Measurements from ENCODE around the gene HBA1. TPM values are rescaled to one million over a fixed set of nuclear protein-coding genes. Genes with fewer than 3 reads are reported as not detected.
"Not testable (repeated sequence)": the region's sequence is repeated elsewhere in the genome, so short reads cannot be mapped to it uniquely, and the experiment has no call there.

HBA1 gene
- total RNA-seq, 2 experiments from 2014 or later: not detected

DNA sequence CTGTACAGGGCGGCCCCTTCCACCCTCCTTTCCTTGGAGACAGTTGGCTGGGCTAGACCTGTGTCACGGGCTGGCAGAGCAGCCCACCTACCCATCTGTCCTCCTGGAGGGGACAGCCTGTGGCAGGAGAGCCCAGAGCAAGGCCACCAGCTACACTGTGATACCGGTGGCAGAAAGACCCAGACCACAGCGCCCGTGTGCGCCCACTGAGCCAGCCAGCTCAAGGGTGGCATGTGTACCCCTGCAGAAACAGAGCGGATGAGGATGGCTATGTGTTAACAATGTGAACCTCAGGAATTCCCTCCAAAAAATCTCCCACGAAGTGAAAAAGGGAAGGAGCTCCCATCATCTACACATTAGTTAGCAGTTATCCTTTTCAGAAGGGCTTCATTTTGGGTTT, 10.8 kb downstream of the HBA1 start:
- ChIA-PET CTCF (interaction anchor here (1.0 kb wide), 1 partner anchor 9 kb away, joined by 3 read pairs; no protein-coding TSS in a partner anchor), POLR2A (no interaction called here)

DNA sequence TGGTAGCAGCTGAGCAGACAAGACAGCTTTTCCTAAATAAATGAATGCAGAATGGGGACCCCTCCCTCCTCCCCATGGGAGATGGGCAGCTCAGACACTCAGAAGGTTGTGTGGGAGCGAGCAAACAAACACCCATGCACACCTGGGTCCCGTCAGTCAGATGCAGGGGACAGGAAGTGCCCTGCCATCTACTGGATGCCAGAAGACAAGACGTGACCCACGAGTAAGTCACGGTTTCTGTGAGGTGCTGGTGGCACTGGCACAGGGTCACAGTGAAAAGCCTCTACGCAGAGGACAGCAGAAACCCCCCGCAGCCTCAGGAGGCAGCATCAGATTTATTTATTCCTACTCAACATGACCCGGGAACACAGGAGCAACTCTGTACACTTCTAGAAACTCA, 12.2 kb downstream of the HBA1 start:
- ChIA-PET POLR2A (no interaction called here), CTCF (interaction anchor here (1.1 kb wide), 1 partner anchor 22 kb away, joined by 3 read pairs; no protein-coding TSS in a partner anchor)

DNA sequence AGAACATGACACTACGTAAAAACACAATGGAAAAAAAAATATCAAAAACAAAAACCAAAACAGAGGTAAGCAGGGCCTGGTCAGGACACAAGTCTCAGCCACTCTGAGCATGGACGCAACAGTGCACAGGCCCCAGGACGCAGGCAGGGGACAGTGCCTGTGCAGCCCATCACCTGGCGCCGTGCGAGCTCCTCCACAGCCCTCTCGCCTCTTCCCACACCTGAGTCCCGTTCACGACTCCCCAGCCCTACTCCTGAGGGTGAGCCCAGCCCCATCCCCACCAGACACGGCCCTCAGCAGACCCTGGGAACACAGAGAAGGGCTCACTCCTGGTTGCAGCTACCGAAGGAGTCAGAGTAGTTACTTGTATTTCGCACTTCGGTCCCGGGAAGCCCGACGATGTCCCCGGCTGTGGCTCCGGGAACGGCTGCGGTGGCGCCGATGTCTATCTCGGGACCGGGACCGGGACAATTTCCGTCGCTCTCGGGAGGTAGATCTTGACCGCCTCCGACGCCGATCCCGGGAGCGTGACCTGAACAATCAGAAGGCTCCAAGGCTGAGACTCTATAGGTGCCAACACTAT, 13.2 kb downstream of the HBA1 start:
- POLR2A ChIA-PET: no interaction called here
- CTCF ChIA-PET: no interaction called here

DNA sequence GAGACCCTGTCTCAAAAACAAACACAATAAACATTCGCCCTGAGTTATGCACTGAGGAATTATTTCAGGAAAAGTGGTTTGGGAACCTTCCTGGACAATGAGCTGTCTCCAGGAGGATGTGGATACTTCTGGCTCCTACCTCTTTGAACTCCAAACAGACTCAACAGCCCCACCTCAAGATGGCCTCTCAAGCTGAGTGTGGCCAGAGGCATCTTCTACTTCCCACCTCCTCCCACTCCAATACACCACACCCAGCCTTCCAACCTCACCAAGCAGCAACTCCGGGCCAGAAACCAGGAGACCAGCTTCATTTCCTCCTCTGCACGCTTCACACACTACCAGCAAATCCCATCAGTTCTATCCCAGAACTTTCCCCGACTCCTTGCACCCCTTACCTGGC, 15.4 kb downstream of the HBA1 start:
- CTCF ChIA-PET: interaction anchor here (1.5 to 2.0 kb wide), 3 partner anchors 10 to 95 kb away, joined by 5 to 8 read pairs (median 7); no protein-coding TSS in a partner anchor
- POLR2A ChIA-PET: no interaction called here

DNA sequence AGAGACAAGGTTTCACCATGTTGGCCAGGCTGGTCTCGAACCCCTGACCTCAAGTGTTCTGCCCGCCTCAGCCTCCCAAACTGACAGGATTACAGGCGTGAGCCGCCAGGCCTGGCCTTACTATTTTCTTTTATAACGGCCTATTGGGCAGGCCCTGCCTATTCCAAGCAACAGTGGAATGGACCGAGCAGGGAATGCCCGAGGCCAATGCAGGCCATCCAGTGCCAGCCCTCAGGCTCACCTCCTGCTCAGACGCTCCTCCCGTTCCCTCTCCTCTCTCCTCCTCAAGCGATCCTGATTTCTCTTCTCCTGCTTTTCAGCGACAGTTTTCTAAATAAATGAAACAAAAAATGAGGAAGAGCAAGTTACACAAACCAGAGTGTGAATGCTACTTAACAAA, 16.2 kb downstream of the HBA1 start:
- CTCF ChIA-PET: interaction anchor here (1.6 to 2.0 kb wide), 2 partner anchors 11 to 86 kb away, joined by 7 to 8 read pairs; no protein-coding TSS in a partner anchor
- POLR2A ChIA-PET: no interaction called here

DNA sequence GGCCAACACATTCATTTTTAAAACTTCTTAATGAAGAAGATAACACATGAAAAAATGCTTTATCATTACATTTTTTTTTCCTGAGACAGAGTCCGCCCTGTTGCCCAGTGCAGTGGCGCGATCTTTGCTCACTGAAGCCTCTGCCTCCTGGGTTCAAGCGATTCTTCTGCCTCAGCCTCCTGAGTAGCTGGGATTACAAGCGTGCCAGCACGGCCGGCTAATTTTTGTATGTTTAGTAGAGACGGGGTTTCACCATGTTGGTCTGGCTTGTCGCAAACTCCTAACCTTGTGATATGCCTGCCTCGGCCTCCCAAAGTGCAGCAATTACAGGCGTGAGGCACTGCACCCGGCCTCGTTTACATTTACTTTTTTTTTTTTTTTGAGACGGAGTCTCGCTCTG, 17.0 kb downstream of the HBA1 start:
- ChIA-PET POLR2A (no interaction called here), CTCF (interaction anchor here (0.5 to 2.0 kb wide), 2 partner anchors 12 to 66 kb away, joined by 4 to 8 read pairs; no protein-coding TSS in a partner anchor)

DNA sequence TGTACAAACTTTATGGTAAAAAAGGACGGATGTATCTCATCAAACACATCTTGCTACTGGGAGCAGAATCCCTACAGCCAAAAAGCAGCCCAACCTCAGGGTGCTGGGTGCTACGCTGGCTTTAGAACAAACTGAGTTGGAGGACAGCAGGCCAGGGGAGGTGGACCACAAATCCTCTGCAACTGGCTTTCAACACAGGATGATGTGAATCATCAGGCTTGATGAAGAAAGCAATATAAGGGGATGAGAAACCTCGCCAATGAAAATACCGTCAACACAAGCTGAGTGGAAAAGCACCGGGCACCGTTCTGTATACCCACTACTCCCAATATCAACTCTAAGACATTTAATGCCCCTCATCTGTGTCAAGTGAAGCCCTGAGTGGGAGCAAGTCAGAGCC, 18.0 kb downstream of the HBA1 start:
- ChIA-PET CTCF (interaction anchor here (1.3 to 1.8 kb wide), 2 partner anchors 13 to 88 kb away, joined by 3 to 8 read pairs; no protein-coding TSS in a partner anchor), POLR2A (interaction anchor here (0.6 kb wide), 1 partner anchor 28 kb away, joined by 4 read pairs; no protein-coding TSS in a partner anchor)

DNA sequence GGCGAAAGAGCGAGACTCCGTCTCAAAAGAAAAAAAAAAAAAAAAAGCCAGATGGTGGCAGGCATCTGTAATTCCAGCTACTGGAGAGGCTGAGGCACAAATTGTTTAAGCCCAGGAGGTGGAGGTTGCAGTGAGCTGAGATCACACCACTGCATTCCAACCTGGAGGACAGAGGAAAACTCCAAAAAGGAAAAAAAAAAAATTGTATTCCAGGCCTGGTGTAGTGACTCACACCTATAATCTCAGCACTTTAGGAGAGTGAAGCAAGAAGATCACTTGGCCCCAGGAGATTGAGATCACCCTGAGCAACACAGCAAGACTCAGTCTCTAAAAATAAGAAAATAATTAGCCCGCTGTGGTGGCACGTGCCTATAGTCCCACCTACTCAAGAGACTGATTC, 23.9 kb downstream of the HBA1 start:
- POLR2A ChIA-PET: no interaction called here
- CTCF ChIA-PET: interaction anchor here (0.6 to 0.7 kb wide), 2 partner anchors 41 to 398 kb away, joined by 3 read pairs; no protein-coding TSS in a partner anchor

DNA sequence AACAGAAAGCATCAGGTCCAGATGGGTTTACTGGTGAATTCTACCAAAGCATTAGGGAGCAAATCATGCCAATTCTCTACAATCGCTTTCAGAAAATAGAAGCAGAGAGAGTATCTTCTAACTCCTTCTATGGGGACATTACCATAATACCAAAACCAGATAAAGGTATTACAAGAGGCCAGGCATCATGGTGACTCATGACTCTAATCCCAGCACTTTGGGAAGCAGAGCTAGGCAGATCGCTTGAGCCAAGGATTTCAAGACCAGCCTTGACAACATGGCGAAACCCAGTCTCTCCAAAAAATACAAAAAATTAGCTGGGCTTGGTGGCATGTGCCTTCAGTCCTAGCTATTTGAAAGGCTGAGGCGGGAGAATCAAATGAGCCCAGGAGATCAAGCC, 26.8 kb downstream of the HBA1 start:
- ChIA-PET CTCF (no interaction called here), POLR2A (interaction anchor here (0.5 kb wide), 1 partner anchor 385 kb away, joined by 6 read pairs; no protein-coding TSS in a partner anchor)

DNA sequence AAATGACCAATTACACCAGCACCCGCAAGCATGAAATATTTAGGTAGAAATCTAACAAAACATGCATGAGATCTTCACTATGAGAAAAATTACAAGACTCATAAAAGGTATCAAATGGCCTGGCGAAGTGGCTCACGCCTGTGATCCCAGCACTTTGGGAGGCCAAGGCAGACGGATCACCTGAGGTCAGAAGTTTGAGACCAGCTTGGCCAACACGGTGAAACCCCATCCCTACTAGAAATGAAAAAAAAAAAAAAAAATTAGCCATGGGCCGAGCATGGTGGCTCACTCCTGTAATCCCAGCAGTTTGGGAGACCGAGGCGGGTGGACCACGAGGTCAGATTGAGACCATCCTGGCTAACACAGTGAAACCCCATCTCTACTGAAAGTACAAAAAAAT, 27.6 kb downstream of the HBA1 start:
- ChIA-PET CTCF (interaction anchor here (0.6 kb wide), 1 partner anchor 20 kb away, joined by 6 read pairs; no protein-coding TSS in a partner anchor), POLR2A (interaction anchor here (0.5 kb wide), 1 partner anchor 384 kb away, joined by 6 read pairs; no protein-coding TSS in a partner anchor)

DNA sequence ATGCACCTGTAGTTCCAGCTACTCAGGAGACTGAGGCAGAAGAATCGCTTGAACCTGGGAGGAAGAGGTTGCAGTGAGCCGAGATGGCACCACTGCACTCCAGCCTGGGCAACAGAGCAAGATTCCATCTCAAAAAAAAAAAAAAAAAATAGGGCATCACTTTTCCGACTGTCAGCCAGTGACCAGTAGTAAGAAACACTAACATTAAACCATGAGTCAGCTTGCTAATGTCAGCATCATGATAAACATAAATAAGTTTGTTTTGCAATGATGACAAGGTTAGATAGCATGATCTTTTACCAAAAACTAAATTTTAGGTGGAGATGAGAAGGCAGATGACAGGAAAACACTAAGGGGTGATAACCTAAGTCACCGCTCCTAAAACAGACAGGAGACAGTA, 32.9 kb downstream of the HBA1 start:
- POLR2A ChIA-PET, CTCF ChIA-PET: not testable (repeated sequence)

DNA sequence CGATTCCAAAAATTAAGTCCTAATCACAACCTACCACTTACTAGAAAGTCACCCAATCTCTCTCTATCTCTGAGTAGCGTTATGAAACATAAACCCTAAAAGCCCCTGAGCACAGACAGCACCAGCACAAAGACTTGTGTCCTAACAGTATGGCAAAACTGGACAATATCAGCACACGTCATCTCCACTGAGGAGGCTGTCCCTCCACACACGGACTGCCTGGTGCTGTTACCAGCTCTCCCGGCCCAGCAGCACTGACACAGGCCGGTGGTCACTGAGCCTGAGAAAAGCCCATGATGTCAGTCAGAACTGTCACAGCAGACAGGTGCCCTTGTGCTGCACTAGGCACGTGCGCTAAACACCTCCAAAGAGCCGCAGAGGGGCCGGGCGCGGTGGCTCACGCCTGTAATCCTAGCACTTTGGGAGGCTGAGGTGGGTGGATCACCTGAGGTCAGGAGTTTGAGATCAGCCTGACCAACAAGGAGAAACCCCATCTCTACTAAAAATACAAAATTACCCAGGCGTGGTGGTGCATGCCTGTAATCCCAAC, 35.2 kb downstream of the HBA1 start:
- CTCF ChIA-PET, POLR2A ChIA-PET: not testable (repeated sequence)

DNA sequence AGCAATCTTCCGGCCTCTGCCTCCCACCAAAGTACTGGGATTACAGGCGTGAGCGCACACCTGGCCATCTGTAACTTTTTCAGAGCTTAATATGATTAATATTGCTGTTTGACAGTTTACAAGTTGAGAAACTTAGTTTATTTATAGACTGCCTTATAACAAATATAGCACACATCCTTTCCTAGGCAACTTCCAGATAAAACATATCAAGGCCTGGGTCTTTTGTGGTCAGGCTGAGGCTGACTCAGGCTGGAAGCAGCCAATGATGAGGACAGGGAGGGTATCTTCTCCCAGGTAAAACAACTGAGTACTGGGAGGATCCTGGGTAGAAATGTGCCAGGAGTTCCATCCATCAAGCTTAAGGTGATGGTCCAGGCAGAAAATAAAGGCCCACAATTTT, 36.5 kb downstream of the HBA1 start:
- ChIA-PET CTCF (interaction anchor here (0.5 kb wide), 1 partner anchor 15 kb away, joined by 3 read pairs; no protein-coding TSS in a partner anchor), POLR2A (no interaction called here)

DNA sequence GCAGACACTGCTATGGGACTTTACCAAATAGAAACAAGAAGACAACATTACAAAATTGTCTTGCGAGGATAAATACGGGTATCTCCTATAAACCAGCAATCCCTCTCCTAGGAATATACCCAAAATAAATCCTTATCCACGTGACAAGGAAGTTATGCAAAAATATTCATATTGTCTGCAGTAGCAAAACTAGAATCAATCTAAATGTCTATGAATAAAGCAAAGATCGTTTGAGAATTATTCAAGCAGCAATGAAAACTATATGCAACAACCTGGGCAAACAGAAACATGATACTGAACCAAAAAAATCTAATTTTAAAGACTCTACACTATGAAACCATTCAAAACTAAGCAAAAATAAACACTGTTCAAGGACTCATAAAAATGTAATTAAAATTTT, 43.5 kb downstream of the HBA1 start:
- CTCF ChIA-PET: interaction anchor here (1.0 kb wide), 1 partner anchor 40 kb away, joined by 3 read pairs; the partner anchor contains the start of gene HBQ1
- POLR2A ChIA-PET: no interaction called here

Other genes with a start within 250 kb of the HBA1 start
- 10 to 100 TPM; 63.0 to 63.6 TPM for gene POLR3K, start 123.1 kb upstream of the HBA1 start, total RNA-seq
- 100 to 1,000 TPM; 107 to 112 TPM for gene SNRNP25, start 122.9 kb upstream of the HBA1 start, total RNA-seq
- under 1 TPM in 1 of 2 experiments, not detected in 1; 0.32 TPM for gene RHBDF1, start 104.0 kb upstream of the HBA1 start, total RNA-seq
- 10 to 100 TPM; 53.6 to 56.8 TPM for gene MPG, start 98.5 kb upstream of the HBA1 start, total RNA-seq
- gene NPRL3, start 38.0 kb upstream of the HBA1 start, total RNA-seq: 10 to 100 TPM; 49.4 to 49.6 TPM
- not detected for gene HBZ, start 24.0 kb upstream of the HBA1 start, total RNA-seq
- not detected for gene HBM, start 10.7 kb upstream of the HBA1 start, total RNA-seq
- gene HBA2, start 3.8 kb upstream of the HBA1 start, total RNA-seq: not detected
- gene HBQ1, start 3.8 kb downstream of the HBA1 start, total RNA-seq: 1 to 10 TPM in 1 of 2 experiments, not detected in 1; 1.3 TPM
- gene LUC7L, start 52.8 kb downstream of the HBA1 start, total RNA-seq: 10 to 100 TPM; 63.8 to 70.0 TPM
- gene FAM234A, start 58.1 kb downstream of the HBA1 start, total RNA-seq: 10 to 100 TPM; 20.6 to 21.8 TPM
- under 1 TPM in 1 of 2 experiments, not detected in 1; 0.08 TPM for gene RGS11, start 99.3 kb downstream of the HBA1 start, total RNA-seq
- not detected for gene ARHGDIG, start 103.9 kb downstream of the HBA1 start, total RNA-seq
- gene PDIA2, start 106.5 kb downstream of the HBA1 start, total RNA-seq: not detected
- gene AXIN1, start 176.0 kb downstream of the HBA1 start, total RNA-seq: 10 to 100 TPM; 24.7 to 25.6 TPM
- gene MRPL28, start 193.9 kb downstream of the HBA1 start, total RNA-seq: 10 to 100 TPM; 94.6 to 97.6 TPM
- gene PGAP6, start 205.3 kb downstream of the HBA1 start, total RNA-seq: 10 to 100 TPM; 33.9 to 36.9 TPM
- gene NME4, start 220.5 kb downstream of the HBA1 start, total RNA-seq: 10 to 100 TPM; 16.6 to 17.7 TPM
- gene DECR2, start 225.2 kb downstream of the HBA1 start, total RNA-seq: 10 to 100 TPM in 1 of 2 experiments, 1 to 10 TPM in 1; 8.2 to 10.2 TPM
- 10 to 100 TPM; 28.2 to 29.3 TPM for gene RAB11FIP3, start 249.0 kb downstream of the HBA1 start, total RNA-seq

Data from activated CD8-positive, alpha-beta memory T cell treated with anti-CD3 and anti-CD28 coated beads for 36 hours (primary cell).